ENCODE data around the gene MED13L.

DNA sequence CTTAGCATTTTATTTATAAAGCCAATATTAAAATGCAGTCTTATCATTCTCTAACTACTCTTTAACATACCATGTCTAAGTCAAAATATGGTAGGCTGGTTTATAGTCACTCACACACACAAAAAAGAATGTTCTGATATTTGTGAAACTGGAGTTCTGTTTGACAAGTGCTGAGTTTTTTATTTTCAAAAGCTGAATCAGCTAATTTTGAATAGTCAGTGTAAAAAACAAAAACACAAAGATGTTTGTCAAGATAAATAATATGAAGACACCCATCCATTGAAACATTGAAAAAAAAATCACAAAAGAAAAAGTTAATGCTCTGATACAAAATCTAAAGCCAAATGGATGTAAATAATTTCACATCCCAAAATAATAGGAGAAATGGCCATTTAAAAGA is 231.5 kb downstream of the MED13L start:
- TF ChIP-seq SUZ12 (IDR thresholded peaks at IDR 0.05; ENCODE audit: extremely low read depth, insufficient read depth, insufficient read length) (no peak), YY1 (IDR thresholded peaks at IDR 0.05; ENCODE audit: insufficient read depth, insufficient read length) (no peak)

Data from NT2/D1 (cell line).